ENCODE data around the gene TPPP2.

TPPP2 gene

DNA sequence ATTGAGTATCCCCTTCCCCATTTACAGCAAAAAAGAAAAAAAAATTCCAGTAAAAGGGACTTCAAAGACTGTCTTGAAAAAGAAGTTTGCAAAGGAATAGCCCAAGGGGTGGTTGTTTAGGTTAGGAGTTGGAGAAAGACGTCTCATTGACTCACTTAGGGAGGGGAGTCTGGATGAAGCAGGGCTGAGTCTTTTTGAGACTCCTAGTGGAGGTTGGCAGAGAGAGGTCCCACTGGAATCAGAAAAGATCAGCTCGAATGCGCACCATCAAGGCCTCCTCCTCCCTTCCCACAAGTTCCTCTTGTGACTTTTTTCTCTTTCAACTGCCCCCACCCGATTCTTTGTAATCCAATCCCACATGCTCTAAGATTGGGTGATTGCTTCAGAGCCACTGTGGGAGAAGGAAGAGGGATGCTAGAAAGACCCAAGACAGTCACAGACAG, 42.0 kb downstream of the TPPP2 start:
- DNase-seq (ENCODE audit: extremely low spot score) = no peak
- ChIA-PET POLR2A (no interaction called here), CTCF (interaction anchor here (0.8 to 6.6 kb wide), 14 partner anchors 10 to 101 kb away, joined by 3 to 80 read pairs (median 11); partner anchors contain the start of genes TMEM253 and ZNF219)
- TF ChIP-seq, protein P1, sequence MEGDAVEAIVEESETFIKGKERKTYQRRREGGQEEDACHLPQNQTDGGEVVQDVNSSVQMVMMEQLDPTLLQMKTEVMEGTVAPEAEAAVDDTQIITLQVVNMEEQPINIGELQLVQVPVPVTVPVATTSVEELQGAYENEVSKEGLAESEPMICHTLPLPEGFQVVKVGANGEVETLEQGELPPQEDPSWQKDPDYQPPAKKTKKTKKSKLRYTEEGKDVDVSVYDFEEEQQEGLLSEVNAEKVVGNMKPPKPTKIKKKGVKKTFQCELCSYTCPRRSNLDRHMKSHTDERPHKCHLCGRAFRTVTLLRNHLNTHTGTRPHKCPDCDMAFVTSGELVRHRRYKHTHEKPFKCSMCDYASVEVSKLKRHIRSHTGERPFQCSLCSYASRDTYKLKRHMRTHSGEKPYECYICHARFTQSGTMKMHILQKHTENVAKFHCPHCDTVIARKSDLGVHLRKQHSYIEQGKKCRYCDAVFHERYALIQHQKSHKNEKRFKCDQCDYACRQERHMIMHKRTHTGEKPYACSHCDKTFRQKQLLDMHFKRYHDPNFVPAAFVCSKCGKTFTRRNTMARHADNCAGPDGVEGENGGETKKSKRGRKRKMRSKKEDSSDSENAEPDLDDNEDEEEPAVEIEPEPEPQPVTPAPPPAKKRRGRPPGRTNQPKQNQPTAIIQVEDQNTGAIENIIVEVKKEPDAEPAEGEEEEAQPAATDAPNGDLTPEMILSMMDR (IDR thresholded peaks at IDR 0.05; ENCODE audit: control extremely low read depth, extremely low read depth, low read depth, missing control alignments) = no peak

GRCh38 chr14:21072781-21073339, 42.8 kb downstream of the TPPP2 start:
- TF ChIP-seq, protein P1 (IDR thresholded peaks at IDR 0.05; ENCODE audit: control extremely low read depth, extremely low read depth, low read depth, missing control alignments) = no peak
- CTCF ChIA-PET = interaction anchor here (2.7 to 6.6 kb wide), 8 partner anchors 17 to 101 kb away, joined by 8 to 80 read pairs (median 18); partner anchors contain the start of gene TMEM253
- POLR2A ChIA-PET = no interaction called here
- DNase-seq (ENCODE audit: extremely low spot score) = no peak

GRCh38 chr14:21073921-21074320, 43.9 kb downstream of the TPPP2 start:
- no peak for DNase-seq (ENCODE audit: extremely low spot score)
- CTCF ChIA-PET = interaction anchor here (0.9 to 6.6 kb wide), 5 partner anchors 12 to 59 kb away, joined by 4 to 80 read pairs (median 17); no protein-coding TSS in a partner anchor
- POLR2A ChIA-PET = no interaction called here
- TF ChIP-seq, protein P1 (IDR thresholded peaks at IDR 0.05; ENCODE audit: control extremely low read depth, extremely low read depth, low read depth, missing control alignments) = no peak

DNA sequence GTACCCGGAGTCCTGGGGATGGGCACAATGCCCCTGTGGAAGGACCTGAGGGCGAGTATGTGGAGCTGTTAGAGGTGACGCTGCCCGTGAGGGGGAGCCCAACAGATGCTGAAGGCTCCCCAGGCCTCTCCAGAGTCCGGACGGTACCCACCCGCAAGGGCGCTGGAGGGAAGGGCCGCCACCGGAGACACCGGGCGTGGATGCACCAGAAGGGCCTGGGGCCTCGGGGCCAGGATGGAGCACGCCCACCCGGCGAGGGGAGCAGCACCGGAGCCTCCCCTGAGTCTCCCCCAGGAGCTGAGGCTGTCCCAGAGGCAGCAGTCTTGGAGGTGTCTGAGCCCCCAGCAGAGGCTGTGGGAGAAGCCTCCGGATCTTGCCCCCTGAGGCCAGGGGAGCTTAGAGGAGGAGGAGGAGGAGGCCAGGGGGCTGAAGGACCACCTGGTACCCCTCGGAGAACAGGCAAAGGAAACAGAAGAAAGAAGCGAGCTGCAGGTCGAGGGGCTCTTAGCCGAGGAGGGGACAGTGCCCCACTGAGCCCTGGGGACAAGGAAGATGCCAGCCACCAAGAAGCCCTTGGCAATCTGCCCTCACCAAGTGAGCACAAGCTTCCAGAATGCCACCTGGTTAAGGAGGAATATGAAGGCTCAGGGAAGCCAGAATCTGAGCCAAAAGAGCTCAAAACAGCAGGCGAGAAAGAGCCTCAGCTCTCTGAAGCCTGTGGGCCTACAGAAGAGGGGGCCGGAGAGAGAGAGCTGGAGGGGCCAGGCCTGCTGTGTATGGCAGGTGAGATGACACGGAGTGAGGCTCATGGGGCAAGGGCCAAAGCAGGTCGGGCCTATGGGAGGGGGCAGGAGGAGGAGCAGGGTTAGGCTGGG, 44.6 kb downstream of the TPPP2 start:
- ChIA-PET POLR2A (no interaction called here), CTCF (interaction anchor here (1.1 to 6.6 kb wide), 5 partner anchors 9 to 60 kb away, joined by 3 to 80 read pairs (median 17); no protein-coding TSS in a partner anchor)
- no peak for DNase-seq (ENCODE audit: extremely low spot score)
- TF ChIP-seq, protein P1 (IDR thresholded peaks at IDR 0.05; ENCODE audit: control extremely low read depth, extremely low read depth, low read depth, missing control alignments) = no peak

- TF ChIP-seq, protein P1 (IDR thresholded peaks at IDR 0.05; ENCODE audit: control extremely low read depth, extremely low read depth, low read depth, missing control alignments) = no peak
- POLR2A ChIA-PET = no interaction called here
- CTCF ChIA-PET = interaction anchor here (1.1 to 6.6 kb wide), 3 partner anchors 10 to 28 kb away, joined by 3 to 80 read pairs (median 17); no protein-coding TSS in a partner anchor
- DNase-seq (ENCODE audit: extremely low spot score) = no peak
Measured at GRCh38 chr14:21075719-21076437, 45.9 kb downstream of the TPPP2 start.

DNA sequence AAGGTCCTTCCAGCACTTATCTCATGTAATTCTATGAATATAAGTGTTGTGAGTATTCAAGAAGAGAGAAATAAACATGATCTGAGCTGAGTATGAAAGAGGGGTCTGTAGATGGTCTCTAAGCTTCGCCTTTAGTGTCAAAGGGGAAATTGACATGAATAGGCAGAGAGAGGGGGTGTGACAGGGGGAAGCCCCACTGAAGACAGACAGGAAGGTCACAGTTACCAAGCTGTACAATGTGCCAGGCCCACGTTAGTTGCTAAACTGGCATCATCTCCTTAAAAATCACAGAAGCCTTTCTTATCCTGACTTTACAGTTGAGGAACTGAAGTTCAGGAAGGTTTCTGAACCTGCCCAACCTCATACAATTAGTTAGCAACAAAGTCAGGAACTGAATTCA, 47.7 kb downstream of the TPPP2 start:
- no peak for DNase-seq (ENCODE audit: extremely low spot score)
- ChIA-PET POLR2A (no interaction called here), CTCF (interaction anchor here (1.4 to 8.1 kb wide), 4 partner anchors 10 to 63 kb away, joined by 4 to 64 read pairs (median 7); no protein-coding TSS in a partner anchor)
- TF ChIP-seq, protein P1 (IDR thresholded peaks at IDR 0.05; ENCODE audit: control extremely low read depth, extremely low read depth, low read depth, missing control alignments) = no peak
